ENCODE results near the gene TET2.
A peak's percentile ranks its signal among the peaks of the same experiment; 100 is the strongest.

The TET2 gene

DNA sequence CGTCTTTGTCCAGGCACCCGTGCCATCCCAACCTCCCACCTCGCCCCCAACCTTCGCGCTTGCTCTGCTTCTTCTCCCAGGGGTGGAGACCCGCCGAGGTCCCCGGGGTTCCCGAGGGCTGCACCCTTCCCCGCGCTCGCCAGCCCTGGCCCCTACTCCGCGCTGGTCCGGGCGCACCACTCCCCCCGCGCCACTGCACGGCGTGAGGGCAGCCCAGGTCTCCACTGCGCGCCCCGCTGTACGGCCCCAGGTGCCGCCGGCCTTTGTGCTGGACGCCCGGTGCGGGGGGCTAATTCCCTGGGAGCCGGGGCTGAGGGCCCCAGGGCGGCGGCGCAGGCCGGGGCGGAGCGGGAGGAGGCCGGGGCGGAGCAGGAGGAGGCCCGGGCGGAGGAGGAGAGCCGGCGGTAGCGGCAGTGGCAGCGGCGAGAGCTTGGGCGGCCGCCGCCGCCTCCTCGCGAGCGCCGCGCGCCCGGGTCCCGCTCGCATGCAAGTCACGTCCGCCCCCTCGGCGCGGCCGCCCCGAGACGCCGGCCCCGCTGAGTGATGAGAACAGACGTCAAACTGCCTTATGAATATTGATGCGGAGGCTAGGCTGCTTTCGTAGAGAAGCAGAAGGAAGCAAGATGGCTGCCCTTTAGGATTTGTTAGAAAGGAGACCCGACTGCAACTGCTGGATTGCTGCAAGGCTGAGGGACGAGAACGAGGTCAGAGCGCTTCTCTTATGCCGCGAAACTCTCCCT, at the start of gene TET2:
TET2 (plus strand) TSS at position 601 of the 740 bp plus-strand sequence. CDS start 87,067 bp downstream, outside the sequence.
- peak; percentile 83 for DNase-seq (ENCODE audit: low read depth)

DNA sequence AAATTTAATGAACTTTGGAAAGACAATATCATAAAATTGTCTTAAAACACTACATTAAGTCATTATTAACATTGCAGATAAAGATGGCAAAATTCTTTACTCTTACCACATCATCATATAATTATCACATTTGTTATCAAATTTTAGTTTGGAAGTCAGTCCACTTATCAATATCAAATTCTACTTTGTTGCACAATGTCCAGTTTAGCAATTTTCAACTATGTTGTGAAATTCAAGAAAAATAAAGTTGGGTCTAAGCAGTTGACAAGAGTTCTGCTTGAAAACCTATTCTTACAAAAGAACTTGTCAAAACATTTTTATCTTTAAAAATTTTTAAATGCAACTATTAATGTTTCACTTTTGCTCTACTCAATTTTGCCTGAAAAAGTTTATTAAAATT, 44.7 kb upstream of the TET2 start:
- DNase-seq (ENCODE audit: low read depth) = no peak

GRCh38 chr4:105106426-105106825, 40.2 kb upstream of the TET2 start:
- no peak for DNase-seq (ENCODE audit: low read depth)

GRCh38 chr4:105107095-105107856, 39.4 kb upstream of the TET2 start:
- DNase-seq (ENCODE audit: low read depth) = no peak

GRCh38 chr4:105108971-105109370, 37.7 kb upstream of the TET2 start:
- DNase-seq (ENCODE audit: low read depth) = no peak

DNA sequence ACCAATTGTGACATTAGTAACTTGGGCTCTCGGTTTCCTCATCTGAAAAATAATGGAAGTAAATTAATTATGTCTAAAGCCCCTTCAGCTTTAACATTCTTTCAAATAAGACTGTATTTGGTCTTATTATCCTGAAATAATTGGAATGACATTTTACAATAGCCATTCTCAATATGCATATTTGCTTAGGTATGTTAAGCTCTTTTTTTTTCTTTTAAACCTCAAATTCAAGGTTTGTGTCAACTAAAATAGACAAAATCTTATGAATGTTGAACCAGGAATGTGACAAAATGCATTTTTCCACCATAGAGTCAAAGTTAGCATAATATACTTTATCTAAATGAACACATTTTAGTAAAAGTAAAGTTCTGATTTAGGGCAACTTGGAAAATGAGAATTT, 34.4 kb upstream of the TET2 start:
- DNase-seq (ENCODE audit: low read depth) = no peak

DNA sequence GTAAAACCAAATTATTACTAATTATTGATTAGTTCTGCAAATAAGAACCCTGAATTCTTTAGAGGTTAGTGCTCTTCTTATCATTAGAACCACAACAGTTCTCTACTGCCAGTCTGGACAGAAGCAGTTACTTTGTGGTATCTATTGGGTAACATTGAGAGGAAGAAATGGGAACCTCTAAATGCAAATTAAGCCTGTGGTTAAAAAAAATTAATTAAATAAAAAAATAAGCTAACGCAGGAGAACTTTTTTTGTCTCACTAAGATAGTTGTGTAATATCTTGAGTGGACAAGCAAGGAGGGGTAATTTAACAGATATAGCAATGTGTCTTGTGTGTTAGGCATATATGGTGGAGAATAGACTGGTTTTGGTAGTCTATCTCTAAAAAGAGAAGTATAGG, 32.9 kb upstream of the TET2 start:
- DNase-seq (ENCODE audit: low read depth) = no peak

DNA sequence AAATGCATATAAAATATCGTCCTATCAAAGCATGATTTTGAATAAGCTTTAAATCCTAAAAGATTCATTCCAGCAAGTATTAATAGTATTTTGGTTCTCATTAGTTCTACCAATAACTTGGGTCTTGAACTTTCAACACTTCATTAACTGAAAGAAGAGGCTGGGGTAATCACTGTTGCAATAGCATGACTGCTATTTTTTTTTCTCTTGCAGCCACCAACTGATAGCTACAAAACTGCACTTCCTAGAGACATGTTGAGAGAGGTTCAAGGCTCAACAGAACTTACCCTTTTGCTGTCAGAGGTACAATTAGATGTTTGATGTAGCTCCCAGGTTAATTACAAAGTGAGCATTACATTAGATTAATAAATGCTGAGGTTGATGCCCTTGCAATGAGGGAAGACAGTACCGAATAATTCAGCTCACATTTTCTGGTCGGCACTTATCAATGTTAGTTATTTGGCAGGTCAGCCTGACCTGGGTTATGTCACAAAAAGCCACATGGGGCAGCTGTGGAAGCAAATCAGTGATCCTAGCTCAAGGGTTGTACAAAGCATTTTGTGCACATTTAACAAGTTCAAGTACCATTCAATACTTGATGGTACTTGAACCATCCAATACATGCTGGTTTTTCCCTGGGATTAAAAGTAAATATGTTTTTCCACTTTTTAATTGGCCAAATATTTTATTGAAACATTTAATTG, 29.9 kb upstream of the TET2 start:
- DNase-seq (ENCODE audit: low read depth) = no peak

- no peak for DNase-seq (ENCODE audit: low read depth)
Observed at GRCh38 chr4:105119356-105119755, 27.3 kb upstream of the TET2 start.

- DNase-seq (ENCODE audit: low read depth) = no peak
Observed at GRCh38 chr4:105120626-105121025, 26.1 kb upstream of the TET2 start.

GRCh38 chr4:105122350-105122749, 24.3 kb upstream of the TET2 start:
- peak; percentile 80 for DNase-seq (ENCODE audit: low read depth)

GRCh38 chr4:105126311-105127169, 20.1 kb upstream of the TET2 start:
- peak; percentile 27 for DNase-seq (ENCODE audit: low read depth)

- no peak for DNase-seq (ENCODE audit: low read depth)
Observed at GRCh38 chr4:105127170-105127445, 19.6 kb upstream of the TET2 start.

GRCh38 chr4:105128208-105128607, 18.5 kb upstream of the TET2 start:
- no peak for DNase-seq (ENCODE audit: low read depth)

GRCh38 chr4:105129286-105130040, 17.2 kb upstream of the TET2 start:
- no peak for DNase-seq (ENCODE audit: low read depth)

DNA sequence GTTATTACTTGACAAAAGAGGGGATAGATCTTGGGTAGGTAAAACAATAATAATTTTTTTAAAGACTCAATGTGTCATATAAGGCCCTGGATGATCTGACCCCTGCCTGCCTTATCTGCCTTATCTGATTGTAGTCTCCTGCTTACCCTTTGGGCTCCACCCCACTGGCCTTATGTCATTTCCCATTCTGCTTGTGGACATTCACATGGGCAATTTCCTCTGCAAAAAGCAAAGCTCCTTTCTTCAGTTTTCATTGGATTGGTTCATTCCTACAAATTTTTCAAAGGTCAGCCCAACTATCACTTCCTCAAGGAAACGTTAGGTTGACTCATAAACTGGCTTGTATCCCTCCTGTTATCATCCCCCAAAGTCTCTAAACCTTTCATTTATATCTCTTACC, 15.7 kb upstream of the TET2 start:
- no peak for DNase-seq (ENCODE audit: low read depth)

DNA sequence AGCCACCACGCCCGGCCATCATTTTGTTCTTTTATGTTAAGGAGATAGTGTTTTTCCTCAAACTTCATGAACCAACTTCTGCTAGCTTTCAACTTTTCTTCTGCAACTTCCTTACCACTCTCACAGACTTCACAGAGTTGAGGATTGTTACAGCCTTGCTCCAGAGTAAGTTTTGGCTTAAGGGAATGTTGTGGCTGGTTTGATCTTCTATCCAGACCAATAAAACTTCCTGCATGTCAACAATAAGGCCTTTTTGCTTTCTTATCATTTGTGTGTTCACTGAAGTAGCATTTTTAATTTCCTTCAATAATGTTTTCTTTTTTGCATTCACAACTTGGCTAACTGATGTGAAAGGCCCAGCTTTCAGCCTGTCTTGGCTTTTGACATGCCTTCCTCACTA, 12.7 kb upstream of the TET2 start:
- no peak for DNase-seq (ENCODE audit: low read depth)

DNA sequence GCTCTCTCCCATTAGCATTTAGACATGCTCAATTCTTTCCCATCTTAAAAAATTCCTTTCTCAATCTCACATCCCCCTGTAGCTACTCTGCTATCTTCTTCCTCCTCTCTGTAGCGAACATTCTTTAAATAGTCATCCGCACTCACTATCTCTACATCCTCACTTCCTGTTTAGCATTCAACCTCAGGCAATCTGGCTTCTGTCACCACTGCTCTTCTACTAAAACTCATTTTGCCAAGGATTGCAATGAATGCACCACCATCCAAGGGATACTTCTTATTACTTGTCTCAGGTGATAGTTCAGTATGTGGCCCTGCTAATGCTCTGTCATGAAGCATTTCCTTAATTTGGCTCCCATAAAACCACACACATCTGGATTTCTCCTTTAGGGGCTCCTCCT, 10.9 kb upstream of the TET2 start:
- peak; percentile 51 for DNase-seq (ENCODE audit: low read depth)

DNA sequence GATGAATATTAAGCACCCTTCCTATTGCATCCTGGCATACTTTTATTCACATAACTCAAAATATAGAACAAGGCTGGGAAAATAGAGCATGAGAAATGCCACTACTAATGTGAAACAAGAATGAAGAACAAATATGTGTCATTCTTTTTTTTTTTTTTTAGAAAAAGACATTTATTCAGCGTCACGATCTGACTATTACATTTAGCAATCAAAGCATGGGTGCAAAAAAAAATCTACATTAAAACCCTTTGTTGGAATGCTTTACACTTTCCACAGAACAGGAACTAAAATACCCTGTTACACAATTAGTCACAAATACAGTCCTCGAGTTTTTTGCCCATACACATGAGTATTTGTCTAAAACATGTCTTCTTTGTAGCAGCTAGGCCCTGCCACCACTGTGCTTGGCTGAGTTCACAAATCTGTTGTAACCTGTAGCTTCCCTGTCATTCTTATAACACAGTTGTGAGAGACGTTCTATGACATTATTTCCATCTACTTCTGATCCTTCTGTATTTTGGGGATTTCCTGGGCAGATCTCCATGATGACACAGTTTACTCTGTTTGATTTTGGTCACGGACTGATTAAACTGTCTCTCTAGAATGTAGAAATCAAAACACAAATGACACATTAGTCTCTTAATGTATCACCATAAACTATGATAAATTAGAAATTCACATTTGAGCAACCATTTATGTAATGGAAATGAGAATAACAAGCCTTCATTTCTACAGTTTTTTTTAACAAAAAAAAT, 9.4 kb upstream of the TET2 start:
- no peak for DNase-seq (ENCODE audit: low read depth)

GRCh38 chr4:105139646-105140045, 7.0 kb upstream of the TET2 start:
- no peak for DNase-seq (ENCODE audit: low read depth)
